DMS53 treated with DMSO at 0.1 percent for 48 hours (cell line): Measurements from ENCODE around the gene MRPL51.
"Not testable (repeated sequence)": the region's sequence is repeated elsewhere in the genome, so short reads cannot be mapped to it uniquely, and the experiment has no call there.

Experiments used
- DNase-seq: peaks from one replicate; lab custom pipeline; 2025; ENCODE audit not compliant: unreplicated experiment; lab: John Stamatoyannopoulos, UW

The MRPL51 gene

DNA sequence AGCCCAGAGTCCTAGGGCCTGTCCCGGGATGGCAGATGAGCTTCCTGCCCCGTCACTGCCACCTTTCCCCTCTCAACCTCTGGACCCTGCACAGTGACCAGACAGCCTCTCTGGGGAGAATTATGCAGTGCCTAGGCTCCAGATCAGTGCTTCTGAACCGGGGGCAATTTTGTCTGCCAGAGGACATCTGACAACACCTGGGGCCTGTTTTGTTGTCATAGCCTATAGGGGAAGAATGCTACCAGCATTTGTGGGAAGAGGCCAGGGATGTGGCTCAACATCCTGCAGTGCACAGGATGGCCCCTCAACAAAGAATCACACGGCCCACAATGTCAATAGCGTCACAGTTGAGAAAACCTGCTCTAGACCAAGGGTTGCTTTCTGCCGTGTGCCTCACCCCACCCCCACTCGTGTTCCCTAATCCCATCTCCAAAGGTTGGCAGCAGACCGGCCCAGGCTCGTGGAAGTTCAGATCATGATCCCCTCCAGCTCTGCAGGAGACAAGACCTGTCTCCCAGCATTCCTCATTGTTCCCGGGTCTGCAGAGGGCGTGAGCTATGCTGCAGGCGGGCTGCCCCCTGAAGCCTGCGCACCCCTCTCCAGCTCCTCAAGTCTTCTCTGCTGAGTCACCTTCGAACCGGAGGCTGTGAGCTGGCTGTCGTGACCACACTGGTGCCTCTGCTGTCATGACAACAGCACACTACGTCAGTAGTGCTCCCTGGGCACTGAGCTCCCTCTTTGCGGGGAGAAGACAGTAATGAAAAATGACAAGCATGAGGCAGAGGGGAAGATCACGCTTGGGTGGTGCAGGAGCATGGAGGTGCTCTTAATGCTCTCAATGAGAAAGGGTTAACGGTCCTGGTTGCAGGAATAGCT lies 39.2 kb upstream of the MRPL51 start:
- DNase-seq = peak; percentile 93

- DNase-seq = no peak
Measured at GRCh38 chr12:6530576-6531260, 37.7 kb upstream of the MRPL51 start.

DNA sequence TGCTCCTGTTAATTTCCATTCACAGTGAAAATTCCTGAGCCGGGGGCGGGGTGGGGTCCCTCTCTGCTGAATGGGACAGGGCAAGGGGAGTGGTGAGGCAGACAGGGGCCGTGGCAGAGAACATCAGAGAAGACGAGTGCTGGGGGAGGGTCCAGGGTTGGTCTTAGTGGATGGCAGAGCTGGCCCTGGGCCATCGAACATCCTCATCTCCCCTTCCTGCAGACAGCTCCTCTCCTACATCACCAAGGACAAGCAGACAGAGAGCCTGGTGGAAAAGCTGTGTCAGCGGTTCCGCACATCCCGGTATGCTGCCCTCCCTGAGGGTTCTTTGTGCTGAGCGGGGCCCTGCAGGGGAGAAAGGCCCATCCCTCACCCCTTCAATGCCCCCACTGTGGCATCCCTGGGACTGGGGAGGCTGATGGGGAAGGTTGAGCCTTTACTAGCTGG lies 36.3 kb upstream of the MRPL51 start:
- no peak for DNase-seq

DNA sequence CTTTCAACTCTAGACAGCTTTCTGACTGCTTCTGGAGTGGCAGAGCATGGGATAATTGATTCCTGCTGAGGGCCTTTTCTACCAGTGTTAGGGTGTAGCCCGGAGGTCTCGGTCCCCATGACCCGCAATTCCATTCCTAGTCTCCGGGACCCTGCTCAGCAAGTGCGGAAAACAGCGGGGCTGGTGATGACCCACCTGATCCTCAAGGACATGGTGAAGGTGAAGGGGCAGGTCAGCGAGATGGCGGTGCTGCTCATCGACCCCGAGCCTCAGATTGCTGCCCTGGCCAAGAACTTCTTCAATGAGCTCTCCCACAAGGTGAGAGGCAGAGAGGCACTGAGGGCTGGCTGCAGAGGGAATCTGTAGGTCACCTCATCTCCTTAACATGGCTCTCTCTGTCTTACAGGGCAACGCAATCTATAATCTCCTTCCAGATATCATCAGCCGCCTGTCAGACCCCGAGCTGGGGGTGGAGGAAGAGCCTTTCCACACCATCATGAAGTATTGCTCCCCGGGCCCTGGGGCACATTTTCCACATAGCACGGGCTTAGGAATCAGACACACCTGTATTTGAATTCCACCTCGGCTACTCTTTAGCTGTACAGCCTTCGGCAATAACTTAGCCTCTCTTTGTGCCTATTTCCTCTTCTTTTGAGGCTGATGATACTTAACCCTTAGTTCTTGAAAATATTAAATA lies 35.6 kb upstream of the MRPL51 start:
- DNase-seq = no peak

DNA sequence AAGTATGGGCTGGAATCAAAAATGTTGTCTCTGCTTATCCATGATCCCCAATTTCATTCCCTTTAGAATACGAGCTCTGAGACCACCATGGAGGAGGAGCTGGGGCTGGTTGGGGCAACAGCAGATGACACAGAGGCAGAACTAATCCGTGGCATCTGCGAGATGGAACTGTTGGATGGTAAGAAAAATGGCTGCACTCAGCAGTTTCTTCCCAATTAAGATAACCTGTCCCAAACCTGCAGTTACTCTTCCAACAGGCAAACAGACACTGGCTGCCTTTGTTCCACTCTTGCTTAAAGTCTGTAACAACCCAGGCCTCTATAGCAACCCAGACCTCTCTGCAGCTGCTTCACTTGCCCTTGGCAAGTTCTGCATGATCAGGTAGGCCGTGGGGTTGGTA lies 34.6 kb upstream of the MRPL51 start:
- DNase-seq = no peak

- DNase-seq = no peak
Measured at GRCh38 chr12:6526766-6527525, 33.9 kb upstream of the MRPL51 start.

DNA sequence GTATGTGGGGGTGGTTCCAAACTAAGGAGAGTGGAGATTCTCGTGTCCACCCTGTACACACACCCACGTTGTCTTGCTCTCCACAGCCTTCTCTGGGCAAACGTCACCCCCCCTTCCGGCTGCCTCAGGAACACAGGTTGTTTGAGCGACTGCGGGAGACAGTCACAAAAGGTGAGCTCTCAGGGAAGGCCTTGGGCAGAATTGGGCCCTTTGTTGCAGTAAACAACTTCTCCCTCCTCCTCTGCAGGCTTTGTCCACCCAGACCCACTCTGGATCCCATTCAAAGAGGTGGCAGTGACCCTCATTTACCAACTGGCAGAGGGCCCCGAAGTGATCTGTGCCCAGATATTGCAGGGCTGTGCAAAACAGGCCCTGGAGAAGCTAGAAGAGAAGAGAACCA lies 33.1 kb upstream of the MRPL51 start:
- DNase-seq = no peak

DNA sequence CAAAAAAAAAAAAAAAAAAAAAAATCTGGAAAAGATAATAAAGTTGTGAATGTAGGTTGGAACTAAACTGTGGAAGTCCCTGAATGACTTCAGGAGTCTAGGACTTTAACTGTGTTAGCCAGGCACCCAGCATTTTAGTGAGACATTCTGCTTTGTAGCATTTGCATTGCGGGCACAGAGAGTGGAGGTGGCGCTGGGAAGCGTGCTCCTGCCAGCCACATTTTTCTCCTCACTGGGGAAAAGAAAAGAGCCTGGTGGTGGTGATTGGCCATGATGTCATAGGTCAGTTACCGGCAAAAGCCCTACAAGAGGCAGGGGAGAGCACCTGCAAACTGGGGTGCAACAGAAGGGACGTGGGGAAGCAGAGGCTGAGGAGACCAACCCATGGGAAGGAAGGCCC lies 31.6 kb upstream of the MRPL51 start:
- no peak for DNase-seq

- no peak for DNase-seq
Measured at GRCh38 chr12:6523708-6524107, 30.6 kb upstream of the MRPL51 start.

- DNase-seq = no peak
Measured at GRCh38 chr12:6522193-6522592, 29.1 kb upstream of the MRPL51 start.

DNA sequence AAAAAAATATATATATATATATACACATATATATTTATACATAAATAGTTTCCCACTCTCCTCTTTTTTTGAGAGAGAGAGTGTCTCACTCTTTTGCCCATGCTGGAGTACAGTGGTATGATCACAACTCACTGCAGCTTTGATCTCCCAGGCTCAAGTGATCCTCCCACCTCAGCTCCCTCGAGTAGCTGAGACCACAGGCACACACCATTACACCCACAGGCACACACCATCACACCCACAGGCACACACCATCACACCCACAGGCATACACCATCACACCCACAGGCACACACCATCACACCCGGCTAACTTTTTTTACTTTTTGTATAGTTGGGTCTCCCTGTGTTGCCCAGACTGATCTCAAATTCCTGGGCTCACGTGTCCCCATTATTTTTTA lies 27.1 kb upstream of the MRPL51 start:
- no peak for DNase-seq

DNA sequence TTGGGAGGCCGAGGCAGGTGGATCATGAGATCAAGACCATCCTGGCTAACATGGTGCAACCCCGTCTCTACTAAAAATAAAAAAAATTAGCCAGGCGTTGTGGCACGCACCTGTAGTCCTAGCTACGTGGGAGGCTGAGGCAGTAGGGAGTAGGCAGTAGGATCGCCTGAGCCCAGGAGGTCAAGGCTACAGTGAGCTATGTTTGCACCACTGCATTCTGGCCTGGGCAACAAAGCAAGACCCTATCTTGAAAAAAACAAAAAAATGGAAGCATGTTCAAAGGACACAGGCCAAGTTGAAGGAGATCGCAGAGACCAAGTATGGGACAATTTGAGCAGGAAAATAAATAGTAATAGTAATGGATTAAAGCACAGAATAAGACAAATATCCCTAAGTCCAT lies 15.0 kb upstream of the MRPL51 start:
- DNase-seq = no peak

- DNase-seq = no peak
Measured at GRCh38 chr12:6507102-6507998, 14.3 kb upstream of the MRPL51 start.

DNA sequence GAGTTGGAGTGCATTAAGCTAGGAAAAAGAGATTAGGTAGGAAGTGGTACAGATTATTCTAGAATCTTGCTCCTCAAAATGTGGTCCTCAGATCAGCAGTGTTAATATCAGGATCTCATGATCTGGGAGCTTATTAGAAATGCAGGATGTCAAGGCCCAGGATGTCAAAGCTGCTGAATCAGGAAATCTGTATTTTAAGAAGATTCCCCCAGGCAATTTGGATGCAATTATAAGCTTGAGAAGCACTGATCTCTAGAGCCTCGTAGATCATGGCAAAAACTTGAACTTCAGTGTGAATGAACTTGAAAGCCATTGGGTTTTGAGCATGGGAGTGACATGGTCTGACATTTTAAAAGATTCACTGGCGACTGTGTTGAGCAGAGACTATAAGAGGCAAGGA lies 7.4 kb upstream of the MRPL51 start:
- DNase-seq = no peak

DNA sequence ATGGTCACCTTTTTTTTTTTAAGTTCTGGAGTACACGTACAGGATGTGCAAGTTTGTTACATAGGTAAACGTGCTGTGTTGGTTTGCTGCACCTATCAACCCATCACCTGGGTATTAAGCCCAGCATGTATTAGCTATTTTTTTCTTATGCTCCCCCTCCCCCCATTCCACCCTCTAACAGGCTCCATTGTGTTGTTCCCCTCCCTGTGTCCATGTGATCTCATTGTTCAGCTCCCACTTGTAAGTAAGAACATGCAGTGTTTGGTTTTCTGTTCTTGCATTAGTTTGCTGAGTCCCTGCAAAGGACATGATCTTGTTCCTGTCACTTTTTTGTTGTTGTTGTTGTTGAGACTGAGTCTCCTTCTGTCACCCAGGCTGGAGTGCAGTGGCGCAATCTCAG lies 4.2 kb upstream of the MRPL51 start:
- not testable (repeated sequence) for DNase-seq

GRCh38 chr12:6494968-6495367 lies 1.9 kb upstream of the MRPL51 start:
- no peak for DNase-seq

DNA sequence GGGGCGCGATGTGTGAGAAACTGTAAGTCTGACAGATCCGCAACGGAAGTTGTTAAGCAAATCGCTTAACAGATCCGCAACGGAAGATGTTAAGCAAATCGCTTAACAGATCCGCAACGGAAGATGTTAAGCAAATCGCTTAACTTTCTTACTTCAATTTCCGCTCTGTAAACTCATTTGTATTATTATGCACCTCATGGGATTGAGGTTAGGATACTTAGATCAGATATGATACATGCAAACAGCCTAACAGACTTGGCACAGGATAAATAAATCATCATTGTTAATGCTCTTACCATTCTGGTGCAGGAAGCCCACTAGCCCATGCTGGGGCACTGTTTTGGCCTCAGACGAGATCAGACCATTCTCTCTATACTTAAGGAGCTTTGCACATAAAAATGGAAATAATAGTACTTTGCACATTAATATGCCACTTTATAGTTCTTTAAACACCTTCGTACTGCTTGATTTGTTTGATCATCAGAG lies 1.2 kb upstream of the MRPL51 start:
- no peak for DNase-seq

- peak; percentile 100 for DNase-seq
Measured at GRCh38 chr12:6493497-6494257, 615 bp upstream of the MRPL51 start, which contains the start of gene NCAPD2. Gene NCAPD2, plus strand, starts transcription at chr12:6494102. Its CDS starts 997 bp downstream, at chr12:6495099.

DNA sequence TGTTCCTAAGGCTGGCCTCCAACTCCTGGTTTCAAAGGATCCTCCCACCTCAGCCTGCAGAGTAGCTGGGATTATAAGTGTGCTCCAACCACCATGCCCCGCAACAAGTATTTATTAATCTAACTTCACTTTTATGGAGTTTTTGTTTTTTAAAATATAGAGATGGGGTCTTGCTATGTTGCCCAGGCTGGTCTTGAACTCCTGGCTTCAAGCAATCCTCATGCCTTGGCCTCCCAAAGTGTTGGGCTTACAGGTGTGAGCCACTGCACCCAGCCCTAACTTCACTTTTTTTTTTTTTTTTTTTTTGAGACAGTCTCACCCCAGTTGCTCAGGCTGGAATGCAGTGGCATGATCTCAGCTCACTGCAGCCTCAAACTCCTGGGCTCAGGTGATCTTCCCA lies 2.4 kb downstream of the MRPL51 start:
- DNase-seq = not testable (repeated sequence)
